Ectodermal cell (in vitro differentiated cells): ENCODE data around the gene SPINT2.

Experiments
- H3K27ac ChIP-seq: 2 replicates; pipeline ENCODE4 v1.7.0; 2013; ENCODE audit warnings: mild to moderate bottlenecking, low read depth, low read length; ENCODE audit not compliant: insufficient read depth, poor library complexity, severe bottlenecking
- H3K27me3 ChIP-seq: 2 replicates; pipeline ENCODE4 v1.7.0; 2013; ENCODE audit warnings: mild to moderate bottlenecking, low read length; ENCODE audit not compliant: insufficient read depth, control insufficient read depth, poor library complexity, severe bottlenecking
- H3K36me3 ChIP-seq: one replicate; pipeline ENCODE4 v1.7.0; 2013; ENCODE audit warnings: low read length; ENCODE audit not compliant: control insufficient read depth, insufficient read depth
- H3K4me1 ChIP-seq: one replicate; pipeline ENCODE4 v1.7.0; 2013; ENCODE audit warnings: low read length; ENCODE audit not compliant: control insufficient read depth, insufficient read depth
- H3K4me3 ChIP-seq: 2 replicates; pipeline ENCODE4 v1.7.0; 2013; ENCODE audit warnings: low read depth, low read length, control low read depth; ENCODE audit not compliant: insufficient read depth
- H3K9me3 ChIP-seq: 2 replicates; pipeline ENCODE4 v1.7.0; 2013; ENCODE audit warnings: mild to moderate bottlenecking, low read length, moderate library complexity; ENCODE audit not compliant: control insufficient read depth
- WGBS, 2 experiments: methylation state at CpG; one replicate each; pipeline ENCODE4 v1.1.7; 2013; ENCODE audit warnings: missing lambda C conversion rate in 2 of 2; 5-methylcytosine and 5-hydroxymethylcytosine counted together

The SPINT2 gene

GRCh38 chr19:38308926-38309614 is 44.7 kb downstream of the SPINT2 start:
- H3K4me1 ChIP-seq: peaks cover 9% of the 10 kb centered on the region
- H3K27me3 ChIP-seq: no peaks in the 10 kb centered on the region
- H3K9me3 ChIP-seq: no peaks in the 10 kb centered on the region
- no peak overlapping the region for H3K27ac ChIP-seq
- H3K36me3 ChIP-seq: peaks cover 14% of the 10 kb centered on the region
- WGBS, 2 experiments: 93 to 95% methylated on average over 24 of the region's 24 CpGs
- no peak overlapping the region for H3K4me3 ChIP-seq

GRCh38 chr19:38309615-38310278 is 45.4 kb downstream of the SPINT2 start:
- Histone ChIP-seq H3K4me3 (no peak overlapping the region), H3K36me3 (peaks cover 14% of the 10 kb centered on the region), H3K9me3 (no peaks in the 10 kb centered on the region), H3K27me3 (no peaks in the 10 kb centered on the region), H3K27ac (no peak overlapping the region), H3K4me1 (peaks cover 2% of the 10 kb centered on the region)
- 91 to 97% methylated on average over 3 of the region's 3 CpGs for WGBS, 2 experiments

GRCh38 chr19:38310279-38310670 is 45.9 kb downstream of the SPINT2 start:
- H3K9me3 ChIP-seq: no peaks in the 10 kb centered on the region
- H3K4me3 ChIP-seq: no peak overlapping the region
- no peak overlapping the region for H3K27ac ChIP-seq
- 93 to 97% methylated on average over 2 of the region's 2 CpGs for WGBS, 2 experiments
- no peaks in the 10 kb centered on the region for H3K27me3 ChIP-seq
- H3K36me3 ChIP-seq: peaks cover 14% of the 10 kb centered on the region
- H3K4me1 ChIP-seq: no peaks in the 10 kb centered on the region

- Histone ChIP-seq H3K9me3 (no peaks in the 10 kb centered on the region), H3K4me1 (no peaks in the 10 kb centered on the region), H3K27ac (no peak overlapping the region), H3K36me3 (peaks cover 14% of the 10 kb centered on the region), H3K4me3 (no peak overlapping the region), H3K27me3 (no peaks in the 10 kb centered on the region)
- WGBS, 2 experiments: 94 to 97% methylated on average over 6 of the region's 6 CpGs
Measured at GRCh38 chr19:38310986-38311385, 46.6 kb downstream of the SPINT2 start.

- 3 to 4% methylated on average over 64 of the region's 64 CpGs for WGBS, 2 experiments
- Histone ChIP-seq H3K4me3 (peak within 1 kb of the TSS; percentile 40), H3K27me3 (peaks cover 45% of the 10 kb centered on the region), H3K27ac (peak within 1 kb of the TSS; percentile 9), H3K36me3 (no peaks in the 10 kb centered on the region), H3K9me3 (no peaks in the 10 kb centered on the region), H3K4me1 (peaks cover 2% of the 10 kb centered on the region)
Measured at GRCh38 chr19:38315657-38316476, 51.5 kb downstream of the SPINT2 start, which contains the start of gene YIF1B. Gene YIF1B (minus strand): TSS chr19:38315947. CDS start chr19:38315917, 30 bp downstream.

GRCh38 chr19:38316477-38317067 is 52.2 kb downstream of the SPINT2 start:
- Histone ChIP-seq H3K4me1 (peaks cover 9% of the 10 kb centered on the region), H3K4me3 (peak overlapping the region; percentile 33), H3K9me3 (no peaks in the 10 kb centered on the region), H3K27ac (no peak overlapping the region), H3K27me3 (peaks cover 52% of the 10 kb centered on the region), H3K36me3 (no peaks in the 10 kb centered on the region)
- WGBS, 2 experiments: 44 to 47% methylated on average over 8 of the region's 8 CpGs

- H3K27me3 ChIP-seq: peaks cover 55% of the 10 kb centered on the region
- no peaks in the 10 kb centered on the region for H3K36me3 ChIP-seq
- WGBS, 2 experiments: 91 to 93% methylated on average over 11 of the region's 11 CpGs
- peaks cover 11% of the 10 kb centered on the region for H3K4me1 ChIP-seq
- no peaks in the 10 kb centered on the region for H3K9me3 ChIP-seq
- no peak overlapping the region for H3K27ac ChIP-seq
- H3K4me3 ChIP-seq: no peak overlapping the region
Measured at GRCh38 chr19:38317104-38317612, 52.8 kb downstream of the SPINT2 start.

- H3K27ac ChIP-seq: no peak overlapping the region
- WGBS, 2 experiments: 90 to 92% methylated on average over 6 of the region's 6 CpGs
Measured at GRCh38 chr19:38318660-38319059, 54.3 kb downstream of the SPINT2 start.

GRCh38 chr19:38319421-38320258 is 55.3 kb downstream of the SPINT2 start, which contains the start of gene KCNK6:
Gene KCNK6 (plus strand): TSS chr19:38319845. CDS start chr19:38319951, 106 bp downstream.
- Histone ChIP-seq H3K27ac (no peak within 1 kb of the TSS), H3K36me3 (no peaks in the 10 kb centered on the region), H3K9me3 (no peaks in the 10 kb centered on the region), H3K27me3 (peaks cover 55% of the 10 kb centered on the region), H3K4me1 (peaks cover 11% of the 10 kb centered on the region), H3K4me3 (peak within 1 kb of the TSS; percentile 28)
- WGBS, 2 experiments: 4% methylated on average over 76 of the region's 76 CpGs

More at GRCh38 chr19:38318660-38319059, 54.3 kb downstream of the SPINT2 start:
- Histone ChIP-seq H3K4me1 (peaks cover 11% of the 10 kb centered on the region), H3K36me3 (no peaks in the 10 kb centered on the region), H3K9me3 (no peaks in the 10 kb centered on the region), H3K4me3 (no peak overlapping the region), H3K27me3 (peaks cover 55% of the 10 kb centered on the region)
